GM12891 (cell line): Measurements from ENCODE around the gene MOSMO.
"Not testable (repeated sequence)": the region's sequence is repeated elsewhere in the genome, so short reads cannot be mapped to it uniquely, and the experiment has no call there.

ENCODE experiments used
- DNase-seq: peaks from one replicate; pipeline ENCODE4 v3.0.0; 2011; ENCODE audit warnings: low spot score; ENCODE audit not compliant: insufficient read length
- FAIRE-seq: peaks from 2 replicates; lab custom pipeline; 2011; peaks lifted over from hg19 to GRCh38; lab: Jason Lieb, UNC
- PAX5 ChIP-seq: IDR thresholded peaks from 2 replicates; pipeline ENCODE4 v1.6.1; 2011; ENCODE audit warnings: low read length, moderate library complexity, mild to moderate bottlenecking; ENCODE audit not compliant: insufficient read depth, severe bottlenecking
- POLR2A ChIP-seq: IDR thresholded peaks from 2 replicates; pipeline ENCODE4 v1.6.1; 2011; ENCODE audit warnings: low read depth, low read length, control low read depth
- POLR2AphosphoS5 ChIP-seq: IDR thresholded peaks from 2 replicates; pipeline ENCODE4 v1.6.1; 2011; ENCODE audit warnings: low read depth, low read length, control low read depth
- POU2F2 ChIP-seq: IDR thresholded peaks from 2 replicates; pipeline ENCODE4 v1.6.1; 2011; ENCODE audit warnings: low read depth, mild to moderate bottlenecking, control low read depth, low read length, moderate library complexity
- SPI1 ChIP-seq: IDR thresholded peaks from 2 replicates; pipeline ENCODE4 v1.6.1; 2011; ENCODE audit warnings: low read depth, low read length, control low read depth
- TAF1 ChIP-seq: IDR thresholded peaks from 2 replicates; pipeline ENCODE4 v1.6.1; 2011; ENCODE audit warnings: low read depth, low read length, control low read depth

The MOSMO gene

GRCh38 chr16:22016927-22017326, 9.0 kb downstream of the MOSMO start:
- no peak for FAIRE-seq
- DNase-seq = no peak
- TF ChIP-seq TAF1 (no peak), POU2F2 (no peak), SPI1 (no peak), PAX5 (no peak)

GRCh38 chr16:22018559-22018958, 10.6 kb downstream of the MOSMO start:
- DNase-seq (no peak), FAIRE-seq (no peak)
- no peak for TF ChIP-seq POU2F2
- TF ChIP-seq TAF1 = no peak
- TF ChIP-seq SPI1 = no peak
- TF ChIP-seq POLR2A = no peak
- TF ChIP-seq POLR2AphosphoS5 = no peak
- no peak for TF ChIP-seq PAX5

- no peak for TF ChIP-seq SPI1
- no peak for TF ChIP-seq POLR2AphosphoS5
- no peak for TF ChIP-seq POU2F2
- no peak for TF ChIP-seq TAF1
- TF ChIP-seq PAX5 = no peak
- no peak for TF ChIP-seq POLR2A
- DNase-seq (no peak), FAIRE-seq (peak; percentile 31)
Measured at GRCh38 chr16:22022151-22022550, 14.2 kb downstream of the MOSMO start.

GRCh38 chr16:22023505-22023904, 15.6 kb downstream of the MOSMO start:
- no peak for TF ChIP-seq POLR2AphosphoS5
- no peak for TF ChIP-seq PAX5
- no peak for TF ChIP-seq TAF1
- TF ChIP-seq SPI1 = no peak
- TF ChIP-seq POLR2A = no peak
- no peak for TF ChIP-seq POU2F2
- DNase-seq (no peak), FAIRE-seq (no peak)

- FAIRE-seq, DNase-seq: not testable (repeated sequence)
Measured at GRCh38 chr16:22024785-22025184, 16.9 kb downstream of the MOSMO start.

- peak; percentile 40 for FAIRE-seq
- DNase-seq = no peak
- TF ChIP-seq SPI1 (peak; percentile 68), PAX5 (no peak)
Measured at GRCh38 chr16:22027633-22028032, 19.7 kb downstream of the MOSMO start.

GRCh38 chr16:22029632-22030031, 21.7 kb downstream of the MOSMO start:
- DNase-seq = no peak
- TF ChIP-seq POLR2A (no peak), TAF1 (no peak), POU2F2 (no peak), POLR2AphosphoS5 (no peak), PAX5 (no peak), SPI1 (no peak)
- FAIRE-seq = no peak

- TF ChIP-seq TAF1 = no peak
- TF ChIP-seq POLR2A = no peak
- no peak for TF ChIP-seq POU2F2
- TF ChIP-seq PAX5 = no peak
Measured at GRCh38 chr16:22030087-22030812, 22.3 kb downstream of the MOSMO start.

GRCh38 chr16:22031483-22032083, 23.7 kb downstream of the MOSMO start:
- FAIRE-seq (no peak), DNase-seq (no peak)
- TF ChIP-seq POLR2A = no peak
- TF ChIP-seq POLR2AphosphoS5 = no peak
- no peak for TF ChIP-seq TAF1
- TF ChIP-seq POU2F2 = no peak
- TF ChIP-seq PAX5 = no peak
- no peak for TF ChIP-seq SPI1

More at GRCh38 chr16:22030087-22030812, 22.3 kb downstream of the MOSMO start:
- FAIRE-seq = no peak
- DNase-seq = no peak

- FAIRE-seq = no peak
- DNase-seq = no peak
- no peak for TF ChIP-seq POLR2A
Measured at GRCh38 chr16:22034503-22034902, 26.6 kb downstream of the MOSMO start.

- TF ChIP-seq POLR2A (no peak), SPI1 (no peak), POLR2AphosphoS5 (no peak)
- DNase-seq (no peak), FAIRE-seq (no peak)
Measured at GRCh38 chr16:22035153-22035552, 27.2 kb downstream of the MOSMO start.

- not testable (repeated sequence) for FAIRE-seq, DNase-seq
Measured at GRCh38 chr16:22043882-22044281, 36.0 kb downstream of the MOSMO start.

- FAIRE-seq, DNase-seq: not testable (repeated sequence)
Measured at GRCh38 chr16:22045888-22046287, 38.0 kb downstream of the MOSMO start.
